IPS DF 6.9 (cell line): ENCODE results near the gene SRRM2.

ENCODE experiments used
- DNase-seq: peaks from one replicate; pipeline ENCODE4 v3.0.0-alpha.2; 2013; ENCODE audit warnings: low read depth, low spot score
- H3K27ac ChIP-seq: one replicate; pipeline ENCODE4 v1.5.1; 2013; ENCODE audit warnings: low read length, control low read depth
- H3K27me3 ChIP-seq: 2 replicates; pipeline ENCODE4 v1.6.1; 2013; ENCODE audit warnings: mild to moderate bottlenecking, low read length; ENCODE audit not compliant: control insufficient read depth, insufficient read depth
- H3K36me3 ChIP-seq: 2 replicates; pipeline ENCODE4 v1.6.1; 2013; ENCODE audit warnings: low read length; ENCODE audit not compliant: control insufficient read depth, insufficient read depth
- H3K4me1 ChIP-seq: 2 replicates; pipeline ENCODE4 v1.6.1; 2013; ENCODE audit warnings: low read length; ENCODE audit not compliant: control insufficient read depth, insufficient read depth
- H3K4me3 ChIP-seq: 2 replicates; pipeline ENCODE4 v1.5.1; 2013; ENCODE audit warnings: mild to moderate bottlenecking, low read length
- H3K9me3 ChIP-seq: 2 replicates; pipeline ENCODE4 v1.6.1; 2013; ENCODE audit warnings: low read length, inconsistent platforms; ENCODE audit not compliant: control insufficient read depth, insufficient read depth
- WGBS: extraction: QIAGEN DNeasy Blood & Tissue Kit; methylation state at CpG from one replicate; pipeline ENCODE4 v1.1.7; 2013; ENCODE audit warnings: mixed read lengths, missing lambda C conversion rate; ENCODE audit not compliant: insufficient read length, insufficient coverage; 5-methylcytosine and 5-hydroxymethylcytosine counted together

The SRRM2 gene

DNA sequence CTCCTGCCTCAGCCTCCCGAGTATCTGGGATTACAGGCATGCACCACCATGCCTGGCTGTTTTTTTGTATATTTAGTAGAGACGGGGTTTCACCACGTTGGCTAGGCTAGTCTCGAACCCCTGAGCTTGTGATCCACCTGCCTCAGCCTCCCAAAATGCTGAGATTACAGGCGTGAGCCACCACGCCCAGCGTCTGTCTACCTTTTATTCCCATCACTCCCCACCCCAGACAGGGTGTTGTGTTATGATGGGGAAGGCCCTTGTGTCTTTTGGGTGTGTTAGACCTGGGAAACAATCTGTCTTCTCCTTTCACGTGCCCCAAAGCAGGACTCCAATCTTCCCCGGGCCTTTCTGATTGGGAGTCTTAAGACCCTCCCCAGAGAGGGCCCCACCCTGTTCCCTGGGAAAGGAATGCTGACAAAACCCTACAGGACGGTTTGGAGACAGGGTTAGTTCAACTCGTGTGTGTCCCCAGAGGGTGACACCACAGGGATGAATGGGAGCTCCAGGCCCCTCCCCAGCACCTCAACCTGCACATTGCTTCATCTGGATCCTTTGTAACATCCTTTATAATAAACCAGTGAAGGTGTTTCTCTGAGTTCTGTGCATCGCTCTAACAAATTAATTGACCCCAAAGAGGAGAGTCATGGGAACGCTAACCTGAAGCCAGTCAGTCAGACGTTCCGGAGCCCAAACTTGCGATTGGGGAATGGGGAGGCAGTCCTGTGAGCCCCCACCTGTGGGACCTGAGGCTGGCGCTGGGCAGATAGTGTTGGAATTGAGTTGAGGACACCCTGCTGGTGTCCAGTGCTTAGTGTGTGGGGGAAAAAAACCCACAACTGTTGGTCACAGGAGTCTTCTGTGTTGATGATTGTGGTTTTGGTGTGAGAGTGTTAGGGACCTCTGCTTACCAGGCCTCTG, 27.8 kb downstream of the SRRM2 start:
- Histone ChIP-seq H3K27ac (no peak overlapping the region), H3K4me1 (peaks cover 5% of the 10 kb centered on the region), H3K9me3 (no peaks in the 10 kb centered on the region), H3K27me3 (no peaks in the 10 kb centered on the region), H3K4me3 (no peak overlapping the region), H3K36me3 (peaks cover 2% of the 10 kb centered on the region; the same call in 1 of the 2 replicates)
- WGBS: no CpG with 5 or more reads among the region's 17 CpGs
- DNase-seq: no peak

DNA sequence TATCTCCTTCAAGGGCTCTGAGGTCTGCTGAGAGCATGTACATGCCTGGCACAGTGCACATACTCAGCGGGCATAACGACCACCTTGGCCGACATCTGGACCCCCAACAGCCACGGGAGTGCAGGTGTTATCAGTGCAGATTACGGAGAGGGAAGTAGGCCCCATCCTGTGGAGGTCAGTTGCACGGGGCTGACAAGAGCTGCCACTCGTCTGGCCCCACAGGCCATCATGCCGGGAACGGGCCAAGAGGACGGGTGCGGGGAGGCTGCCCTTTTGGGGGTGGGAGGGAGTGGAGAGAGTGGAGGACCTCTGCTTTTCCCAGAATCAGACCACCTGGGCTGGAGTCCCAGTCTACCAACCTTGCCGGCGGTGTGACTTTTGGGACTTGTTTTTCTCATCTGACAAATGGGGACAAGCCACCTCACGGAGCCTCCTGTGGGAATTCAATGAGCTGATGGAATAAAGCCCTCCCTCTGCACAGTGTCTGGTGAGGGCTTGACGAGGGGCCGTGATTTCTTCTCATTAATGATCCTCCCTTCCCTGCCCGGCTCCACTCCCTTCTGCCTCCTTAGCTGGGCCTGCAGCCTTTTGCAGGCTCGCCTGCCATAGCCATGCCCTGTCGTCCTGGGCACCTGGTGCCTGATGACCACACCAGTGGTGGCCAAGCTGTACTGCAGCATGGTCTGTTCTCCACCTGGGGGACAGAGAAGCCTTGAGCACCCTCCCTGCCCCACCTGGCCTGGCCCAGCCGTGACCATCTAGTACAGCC, 30.3 kb downstream of the SRRM2 start:
- no peak for DNase-seq
- H3K4me3 ChIP-seq: no peak overlapping the region
- H3K36me3 ChIP-seq: no peaks in the 10 kb centered on the region
- no peaks in the 10 kb centered on the region for H3K9me3 ChIP-seq
- H3K27me3 ChIP-seq: no peaks in the 10 kb centered on the region
- H3K4me1 ChIP-seq: peaks cover 5% of the 10 kb centered on the region; the same call in 1 of the 2 replicates
- no peak overlapping the region for H3K27ac ChIP-seq
- no CpG with 5 or more reads among the region's 20 CpGs for WGBS

DNA sequence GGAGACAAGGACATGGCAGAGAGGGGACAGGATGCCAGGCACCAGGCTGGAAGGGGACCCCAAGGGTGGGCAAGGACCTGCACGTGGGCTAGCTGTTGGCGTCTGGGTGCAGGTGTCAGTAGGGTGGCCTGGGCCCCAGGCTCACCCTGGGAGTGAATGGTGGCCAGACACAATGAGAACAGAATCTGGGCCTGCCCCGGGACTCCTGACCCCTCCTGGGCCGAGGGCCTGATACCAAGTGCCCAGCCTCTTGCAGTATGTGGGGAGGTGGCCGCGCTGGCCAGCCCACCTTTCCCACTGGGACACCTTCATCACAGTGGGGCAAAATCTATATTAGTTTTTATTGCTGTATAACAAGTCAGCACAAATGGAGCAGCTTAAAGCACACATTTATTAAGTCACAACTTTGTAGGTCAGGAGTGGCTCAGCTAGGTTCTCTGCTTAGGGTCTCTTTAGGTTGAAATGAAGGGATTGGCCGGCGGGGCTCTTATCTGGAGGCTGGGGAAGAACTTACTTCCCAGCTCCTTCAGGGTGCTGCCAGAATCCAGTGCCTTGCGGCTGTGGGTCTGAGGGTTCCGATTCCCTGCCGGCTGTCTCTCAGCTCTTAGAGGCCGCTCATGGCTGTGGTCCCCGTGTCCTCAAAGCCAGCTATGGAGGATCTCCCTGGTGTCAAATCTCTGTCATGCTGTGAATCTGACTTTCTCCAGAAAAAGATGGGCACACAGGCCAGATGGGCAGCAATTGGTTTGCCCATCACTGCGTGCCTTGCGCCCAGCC, 31.3 kb downstream of the SRRM2 start:
- WGBS: no CpG with 5 or more reads among the region's 15 CpGs
- Histone ChIP-seq H3K4me3 (no peak overlapping the region), H3K36me3 (no peaks in the 10 kb centered on the region), H3K9me3 (no peaks in the 10 kb centered on the region), H3K27ac (no peak overlapping the region), H3K27me3 (no peaks in the 10 kb centered on the region), H3K4me1 (peaks cover 2% of the 10 kb centered on the region; the same call in 1 of the 2 replicates)
- DNase-seq: no peak

DNA sequence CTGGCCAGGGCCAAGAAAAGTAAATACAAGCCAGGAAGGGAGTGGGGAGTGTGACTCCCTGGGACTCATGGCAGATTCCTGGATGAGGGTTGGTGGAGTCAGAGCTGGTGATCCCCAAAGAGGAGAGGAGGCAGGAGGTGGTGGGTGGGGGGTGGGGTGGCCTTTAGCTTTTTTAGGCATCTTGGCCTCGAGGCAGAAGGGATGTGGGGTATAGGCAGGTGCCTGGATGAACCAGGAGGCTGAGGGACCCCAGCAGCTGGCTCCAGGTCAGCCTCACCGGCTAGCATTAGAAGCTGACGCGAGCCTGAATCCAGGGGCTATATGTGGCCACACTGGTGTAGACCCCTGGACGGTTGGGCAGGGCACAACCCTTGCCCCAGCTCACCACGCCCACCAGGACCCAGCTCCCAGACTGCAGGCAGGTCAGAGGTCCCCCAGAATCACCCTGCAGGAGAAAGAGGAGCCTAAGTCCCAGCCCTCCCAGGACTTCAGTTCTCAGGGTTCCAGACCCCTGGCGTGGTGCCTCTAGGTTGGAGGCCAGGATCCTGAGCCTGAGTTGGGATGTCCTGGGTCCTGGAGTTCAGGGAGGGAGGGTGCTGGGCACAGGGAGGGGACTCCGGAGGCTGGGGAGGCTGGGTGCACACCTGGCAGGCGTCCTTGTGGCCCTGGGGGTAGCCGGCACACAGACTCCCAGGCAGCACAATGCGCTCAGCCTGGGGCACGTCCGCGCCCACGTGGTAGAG, 32.1 kb downstream of the SRRM2 start:
- no peak for DNase-seq
- no peaks in the 10 kb centered on the region for H3K27me3 ChIP-seq
- H3K27ac ChIP-seq: no peak overlapping the region
- no CpG with 5 or more reads among the region's 15 CpGs for WGBS
- H3K36me3 ChIP-seq: no peaks in the 10 kb centered on the region
- H3K4me1 ChIP-seq: no peaks in the 10 kb centered on the region; the same call in 1 of the 2 replicates
- H3K4me3 ChIP-seq: no peak overlapping the region
- no peaks in the 10 kb centered on the region for H3K9me3 ChIP-seq

DNA sequence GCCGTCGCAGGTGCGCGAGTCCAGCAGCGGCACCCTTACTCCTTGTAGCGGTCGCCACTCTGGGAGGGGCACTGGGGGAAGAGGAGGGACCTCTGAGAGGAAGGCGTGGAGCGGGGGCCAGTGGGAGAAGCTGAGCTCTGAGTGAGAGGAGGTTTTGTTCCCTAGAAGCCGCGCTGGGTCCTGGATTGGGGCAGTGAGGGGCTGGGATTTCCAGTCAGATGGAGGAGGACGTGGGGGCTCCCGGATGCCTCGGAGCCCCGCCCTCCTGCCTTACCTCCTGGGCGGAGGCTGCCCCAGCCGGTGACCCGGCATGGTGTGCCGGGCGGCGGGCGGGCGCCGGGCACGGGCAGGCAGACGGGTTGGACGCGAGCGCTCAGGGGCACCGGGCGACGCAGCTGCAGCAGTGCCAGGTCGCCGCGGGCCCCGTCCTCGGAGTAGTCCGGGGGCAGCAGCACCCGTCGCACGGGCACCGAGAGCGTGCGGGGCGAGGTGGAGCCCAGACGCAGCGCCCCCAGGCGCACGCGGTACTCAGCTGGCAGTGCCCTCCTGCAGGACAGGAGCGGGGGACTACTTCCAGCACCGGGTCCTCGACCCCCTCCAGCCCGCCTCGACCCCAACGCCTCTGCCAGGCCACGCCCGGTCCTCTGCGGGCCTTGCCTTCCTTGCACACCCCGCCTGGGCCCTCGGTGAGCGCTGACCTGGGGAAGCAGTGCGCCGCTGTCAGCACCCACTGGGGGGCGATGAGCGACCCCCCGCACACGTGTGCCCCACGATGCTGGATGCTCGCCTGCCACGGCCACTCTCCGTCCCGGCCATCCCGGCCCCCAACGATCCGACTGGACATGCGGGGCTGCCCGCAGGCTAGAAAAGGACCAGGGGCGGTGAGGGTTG, 32.9 kb downstream of the SRRM2 start:
- H3K27me3 ChIP-seq: 0 out of 2 replicates have a peak, but pooled peaks cover 1% of the 10 kb centered on the region
- WGBS: no CpG with 5 or more reads among the region's 79 CpGs
- no peaks in the 10 kb centered on the region for H3K36me3 ChIP-seq
- H3K9me3 ChIP-seq: no peaks in the 10 kb centered on the region
- no peak overlapping the region for H3K4me3 ChIP-seq
- DNase-seq: no peak
- H3K4me1 ChIP-seq: no peaks in the 10 kb centered on the region; the same call in 1 of the 2 replicates
- no peak overlapping the region for H3K27ac ChIP-seq

DNA sequence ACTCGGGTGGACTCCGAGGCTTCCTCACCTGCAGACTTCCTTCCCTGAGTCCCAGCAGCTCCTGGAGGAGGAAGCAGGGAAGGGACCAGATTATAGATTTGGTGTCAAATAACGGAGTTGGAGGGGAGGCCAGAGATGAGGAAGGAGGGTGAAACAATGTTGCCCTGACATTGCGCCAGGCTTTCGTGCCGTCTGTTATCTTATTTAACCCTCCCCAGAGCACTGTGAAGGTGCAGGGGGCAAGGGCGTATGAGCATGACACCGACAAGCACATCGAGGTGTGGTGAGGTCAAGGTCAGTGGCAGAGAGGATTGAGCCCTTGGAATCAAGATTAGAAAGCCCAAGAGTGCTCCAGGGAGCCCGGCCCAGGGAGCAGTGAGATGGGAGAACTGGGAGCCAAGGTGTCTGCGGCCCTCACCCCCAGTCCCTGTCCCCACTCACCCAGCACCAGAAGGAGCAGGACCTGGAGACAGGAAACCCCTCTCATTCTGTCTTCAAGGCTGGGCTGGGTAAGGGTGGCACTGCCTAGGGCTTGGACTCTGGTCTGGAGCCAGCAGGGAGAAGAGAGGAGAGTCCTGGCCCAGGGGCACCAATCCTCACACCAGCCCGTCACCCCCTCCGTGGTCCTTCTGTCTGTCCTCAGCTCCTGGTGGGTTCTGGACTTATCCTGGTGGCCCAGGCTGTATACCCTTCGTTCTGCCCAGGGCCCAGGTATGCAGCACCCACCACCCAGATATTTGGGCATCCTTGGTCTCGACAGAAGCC, 33.8 kb downstream of the SRRM2 start:
- no peak for DNase-seq
- no peaks in the 10 kb centered on the region for H3K9me3 ChIP-seq
- H3K36me3 ChIP-seq: no peaks in the 10 kb centered on the region
- 0 out of 2 replicates have a peak, but pooled peaks cover 1% of the 10 kb centered on the region for H3K27me3 ChIP-seq
- WGBS: no CpG with 5 or more reads among the region's 15 CpGs
- no peak overlapping the region for H3K27ac ChIP-seq
- no peak overlapping the region for H3K4me3 ChIP-seq
- no peaks in the 10 kb centered on the region; the same call in 1 of the 2 replicates for H3K4me1 ChIP-seq

DNA sequence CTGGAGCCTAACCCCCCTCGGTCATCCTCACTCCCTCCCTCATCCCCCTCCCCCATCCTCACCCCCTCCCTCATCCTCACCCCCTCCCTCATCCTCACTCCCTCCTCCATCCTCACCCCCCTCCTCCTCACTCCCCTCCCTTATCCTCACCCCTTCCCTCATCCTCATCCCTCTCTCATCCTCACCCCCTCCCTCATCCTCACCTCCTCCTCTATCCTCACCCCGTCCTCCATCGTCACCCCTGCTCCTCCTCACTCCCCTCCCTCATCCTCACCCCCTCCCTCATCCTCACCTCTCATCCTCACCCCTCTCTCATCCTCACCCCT, 34.4 kb downstream of the SRRM2 start:
- Histone ChIP-seq H3K9me3 (no peaks in the 10 kb centered on the region), H3K27me3 (0 out of 2 replicates have a peak, but pooled peaks cover 1% of the 10 kb centered on the region)
- WGBS: 100% methylated on average over 2 of the region's 3 CpGs

DNA sequence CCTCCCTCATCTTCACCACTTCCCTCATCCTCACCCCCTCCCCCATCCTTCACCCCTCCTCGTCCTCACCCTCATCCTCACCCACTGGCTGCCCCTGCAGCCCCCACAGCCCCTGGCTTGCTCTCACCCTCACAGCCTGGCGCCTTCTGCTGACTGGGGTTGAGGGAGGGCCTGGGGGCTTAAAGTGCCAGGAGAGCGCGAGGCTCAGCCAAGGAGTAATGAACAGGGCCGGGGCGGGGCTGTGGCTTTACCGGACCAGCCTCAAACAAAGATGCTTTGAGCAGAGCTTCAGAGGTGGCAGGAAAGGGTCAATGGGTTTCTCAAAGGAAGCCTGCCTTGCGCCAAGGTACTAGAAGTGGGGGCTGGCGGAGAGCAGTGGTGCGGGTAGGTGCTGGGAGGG, 35.0 kb downstream of the SRRM2 start, which contains the start of gene PRSS33:
PRSS33 (minus strand) TSS at position 155 of the 400 bp plus-strand sequence. CDS start 1,013 bp downstream, outside the sequence.
- H3K4me3 ChIP-seq: no peak within 1 kb of the TSS
- H3K27ac ChIP-seq: no peak within 1 kb of the TSS
- no peak for DNase-seq
- no peaks in the 10 kb centered on the region for H3K9me3 ChIP-seq
- no peaks in the 10 kb centered on the region for H3K36me3 ChIP-seq
- WGBS: 100% methylated on average over 1 of the region's 10 CpGs
- no peaks in the 10 kb centered on the region; the same call in 1 of the 2 replicates for H3K4me1 ChIP-seq
- 0 out of 2 replicates have a peak, but pooled peaks cover 1% of the 10 kb centered on the region for H3K27me3 ChIP-seq

More for the DNA sequence above, 34.4 kb downstream of the SRRM2 start:
- H3K27ac ChIP-seq: no peak overlapping the region
- H3K36me3 ChIP-seq: no peaks in the 10 kb centered on the region
- no peak overlapping the region for H3K4me3 ChIP-seq
- DNase-seq: no peak
- H3K4me1 ChIP-seq: no peaks in the 10 kb centered on the region; the same call in 1 of the 2 replicates
